NK-92 treated with Interleukin-12 subunit alpha and Interleukin-12 subunit beta, amount 100 ng/mL, for 24 hours (cell line): Measurements from ENCODE around the gene AKAP6.

ENCODE experiments used
- DNase-seq: peaks from one replicate; lab custom pipeline; 2025; lab: John Stamatoyannopoulos, UW

The AKAP6 gene

GRCh38 chr14:32667791-32668190 is 338.7 kb downstream of the AKAP6 start:
- DNase-seq: no peak

GRCh38 chr14:32669391-32669790 is 340.3 kb downstream of the AKAP6 start:
- DNase-seq: no peak

- no peak for DNase-seq
Observed at GRCh38 chr14:32675433-32675832, 346.3 kb downstream of the AKAP6 start.

DNA sequence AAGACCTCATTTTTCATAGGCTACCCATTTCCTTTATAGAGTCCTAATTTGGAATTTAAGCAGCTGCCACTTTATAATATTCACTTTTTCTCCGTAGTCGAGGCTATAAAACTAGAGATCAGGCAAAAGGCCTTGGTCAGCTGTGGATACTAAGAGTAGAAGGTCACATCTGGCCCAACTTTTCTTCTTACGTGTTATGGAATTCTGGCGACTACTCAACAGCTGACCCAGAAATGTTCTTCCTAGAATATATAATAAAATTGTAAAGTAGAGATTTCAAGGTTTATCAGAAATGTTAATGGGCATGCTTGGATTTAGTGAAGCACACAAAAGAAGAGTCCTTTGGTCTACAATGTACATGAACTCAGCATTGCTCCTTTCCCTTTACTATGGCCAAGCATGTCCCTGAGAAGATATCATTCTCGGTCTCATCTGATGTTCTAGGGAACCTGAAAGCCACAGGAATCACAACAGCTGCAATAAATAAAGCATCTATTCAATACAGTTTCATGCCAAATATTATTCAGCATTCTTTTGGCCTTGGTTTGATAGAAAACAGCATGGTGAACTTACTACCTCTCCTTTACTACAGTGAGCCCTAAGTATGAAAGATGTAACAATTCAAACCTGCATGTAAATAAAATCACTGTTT is 348.2 kb downstream of the AKAP6 start:
- no peak for DNase-seq

DNA sequence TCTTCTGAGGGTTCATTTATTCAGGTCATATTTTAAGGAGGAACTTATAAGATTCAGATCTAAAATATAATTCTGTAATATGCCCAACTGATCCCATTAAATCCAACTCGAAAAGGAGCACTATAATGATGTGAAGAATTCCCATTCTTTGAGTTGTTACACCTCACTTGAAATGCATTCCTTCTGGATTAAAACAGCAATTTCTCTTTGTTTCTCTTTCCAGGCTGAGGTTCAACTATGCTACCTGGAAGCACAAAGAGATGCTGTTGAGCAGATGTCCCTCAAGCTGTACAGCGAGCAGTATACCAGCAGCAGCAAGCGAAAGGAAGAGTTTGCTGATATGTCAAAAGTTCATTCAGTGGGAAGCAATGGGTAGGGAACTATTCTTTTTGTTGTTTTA is 349.0 kb downstream of the AKAP6 start:
- DNase-seq: no peak

DNA sequence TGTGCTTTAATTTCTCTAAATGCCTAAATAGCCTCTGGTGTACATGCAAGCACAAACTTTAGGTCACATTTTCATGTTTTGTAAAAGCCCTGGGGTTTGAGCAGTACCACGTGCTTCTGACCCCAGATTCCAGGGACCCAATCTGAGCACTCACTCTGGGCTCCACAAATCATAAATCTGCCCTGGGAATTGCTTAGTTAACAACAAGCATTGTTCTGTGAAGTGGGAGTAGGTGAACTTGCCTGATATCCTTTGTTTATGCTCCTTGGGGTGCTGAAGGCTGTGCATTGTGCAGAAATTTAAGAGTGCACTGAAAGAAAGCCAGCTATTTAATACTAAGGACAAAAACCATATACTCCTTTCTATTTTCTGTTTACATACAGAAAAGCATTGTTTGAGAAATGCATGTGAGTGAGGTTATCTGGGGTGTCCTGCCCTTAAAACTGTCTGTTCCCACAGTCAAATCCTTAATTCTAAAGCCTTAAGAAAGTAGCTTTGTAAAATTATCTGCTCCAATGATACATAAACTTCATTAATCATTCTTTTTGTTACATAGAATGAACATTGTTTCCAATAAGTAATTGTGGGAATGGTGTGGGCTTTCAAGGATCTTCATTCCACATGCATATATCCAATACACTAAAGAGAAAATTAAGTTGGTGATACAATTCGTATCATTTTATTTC is 351.0 kb downstream of the AKAP6 start:
- DNase-seq: no peak

GRCh38 chr14:32681598-32681997 is 352.5 kb downstream of the AKAP6 start:
- no peak for DNase-seq

- DNase-seq: no peak
Observed at GRCh38 chr14:32682214-32682613, 353.1 kb downstream of the AKAP6 start.

DNA sequence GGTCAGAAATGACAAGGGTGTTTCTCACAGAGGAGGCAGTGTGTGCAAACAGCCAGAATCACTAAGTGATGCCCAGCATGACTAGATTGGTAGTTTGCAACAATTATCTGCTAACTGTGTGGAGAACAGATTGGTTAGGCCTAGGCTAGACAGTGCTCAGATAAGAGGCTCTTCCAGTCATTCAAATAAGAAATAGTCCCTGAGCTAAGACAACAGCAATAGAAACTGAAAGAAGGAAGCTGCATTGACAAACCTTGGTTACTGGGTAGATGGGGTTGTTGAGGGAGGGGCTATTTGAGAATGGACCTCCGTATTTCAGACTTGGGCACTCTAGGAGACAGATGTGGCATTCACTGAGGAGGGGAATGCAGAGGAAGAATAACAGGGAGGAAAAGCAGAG is 354.6 kb downstream of the AKAP6 start:
- no peak for DNase-seq

GRCh38 chr14:32688941-32689340 is 359.8 kb downstream of the AKAP6 start:
- no peak for DNase-seq

DNA sequence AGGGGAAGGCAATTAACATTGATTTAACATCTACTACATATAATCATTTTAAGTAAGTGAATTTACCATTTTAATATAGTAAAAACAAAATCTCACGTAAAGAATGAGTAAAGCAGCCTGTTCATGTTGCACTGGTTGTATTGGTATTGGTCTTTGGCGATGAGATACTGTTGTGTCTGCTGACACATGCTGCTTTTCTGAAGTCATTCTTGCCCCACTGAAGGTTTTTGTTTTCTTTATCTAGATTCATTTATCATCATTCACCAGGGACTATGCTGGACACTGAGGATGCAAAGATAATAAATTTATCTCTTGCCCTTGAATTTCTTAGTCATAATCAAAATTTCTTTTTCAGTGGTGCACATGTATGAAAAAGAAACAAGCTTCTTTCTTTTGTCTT is 363.3 kb downstream of the AKAP6 start:
- no peak for DNase-seq

GRCh38 chr14:32693114-32693513 is 364.0 kb downstream of the AKAP6 start:
- DNase-seq: no peak

DNA sequence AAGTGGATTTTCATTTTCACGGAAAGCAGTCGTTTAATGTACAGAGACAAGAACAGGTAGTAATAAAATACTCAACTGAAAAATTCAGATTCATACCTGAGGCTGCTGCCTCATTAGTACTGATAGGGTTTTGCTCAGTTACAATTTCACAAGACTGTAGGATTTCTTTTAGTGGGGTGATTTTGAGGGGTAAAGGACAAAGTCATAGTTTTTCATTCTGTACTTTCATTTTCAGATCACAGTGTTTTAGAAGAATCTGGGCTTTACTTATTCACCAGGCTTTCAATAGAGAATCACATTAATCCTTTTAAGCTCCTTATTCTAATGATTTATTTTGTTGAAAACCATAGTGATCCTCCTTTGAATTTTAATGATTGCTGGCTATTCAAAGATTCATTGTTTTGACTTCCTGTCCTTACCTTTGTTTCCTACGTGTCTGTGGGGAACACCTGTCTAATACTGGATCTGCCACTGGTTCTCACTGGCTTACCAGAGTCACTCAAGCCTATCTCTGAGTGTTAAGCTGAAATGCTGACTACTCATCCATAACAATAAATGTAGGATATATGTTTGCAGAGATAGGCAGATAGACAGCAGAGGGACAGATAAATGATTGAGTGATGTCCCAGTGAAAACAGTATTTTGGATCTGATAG is 365.8 kb downstream of the AKAP6 start:
- no peak for DNase-seq

- no peak for DNase-seq
Observed at GRCh38 chr14:32696325-32697091, 367.4 kb downstream of the AKAP6 start.

DNA sequence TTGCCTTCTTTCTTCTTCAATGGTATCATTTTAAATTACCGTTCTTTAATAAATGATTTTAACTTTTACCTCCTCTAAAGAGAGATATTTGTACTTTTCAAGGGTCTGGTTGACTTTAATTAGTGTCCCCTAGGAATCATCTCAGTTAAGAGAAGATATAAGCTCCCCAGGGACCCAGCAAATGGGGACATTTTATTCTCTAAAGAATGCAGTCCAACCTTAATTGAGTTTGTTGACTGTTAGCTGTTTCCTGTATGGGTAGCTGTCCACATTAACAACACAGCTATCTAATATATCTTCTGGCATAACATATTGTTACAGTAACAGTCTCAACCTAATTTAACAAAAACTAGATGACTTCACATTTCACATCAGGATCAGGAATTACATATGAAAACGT is 368.0 kb downstream of the AKAP6 start:
- no peak for DNase-seq

- DNase-seq: no peak
Observed at GRCh38 chr14:32697704-32698103, 368.6 kb downstream of the AKAP6 start.

GRCh38 chr14:32698831-32699230 is 369.7 kb downstream of the AKAP6 start:
- no peak for DNase-seq

DNA sequence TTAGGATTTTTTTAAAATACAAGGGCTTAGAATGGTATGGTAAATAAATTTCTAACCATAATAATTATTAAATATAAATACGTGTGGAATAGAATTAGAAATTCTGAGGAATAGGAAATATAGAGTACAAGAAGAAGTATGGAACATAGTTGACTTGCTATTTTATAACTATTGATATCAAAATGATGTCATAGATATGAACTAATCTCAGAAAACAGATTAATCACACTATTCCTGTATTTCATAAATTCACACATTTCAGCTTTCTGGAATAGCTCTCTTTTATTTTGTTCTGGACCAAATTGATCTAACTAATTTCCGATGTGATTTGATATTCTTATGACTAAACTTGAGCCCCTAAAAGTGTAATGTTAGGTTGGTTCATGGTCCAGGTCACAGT is 372.4 kb downstream of the AKAP6 start:
- no peak for DNase-seq

DNA sequence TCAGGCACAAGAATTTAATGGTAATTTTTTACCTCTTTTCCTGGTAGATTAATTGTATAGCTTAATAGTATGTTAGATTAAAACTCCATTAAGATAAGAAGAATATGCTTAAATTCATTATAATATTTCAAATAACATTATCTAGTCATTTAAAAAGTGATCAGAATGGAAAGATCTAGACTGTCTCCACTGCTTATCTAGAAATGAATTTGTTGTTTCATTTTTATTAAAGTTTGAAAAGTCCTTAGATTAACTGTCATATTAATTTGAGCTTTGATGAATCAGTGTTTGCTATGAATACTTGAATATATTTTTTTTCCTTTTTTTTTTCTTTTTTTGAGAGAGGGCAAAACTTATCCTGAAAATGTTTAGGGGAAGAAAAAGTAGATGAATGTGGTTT is 373.0 kb downstream of the AKAP6 start:
- DNase-seq: no peak

DNA sequence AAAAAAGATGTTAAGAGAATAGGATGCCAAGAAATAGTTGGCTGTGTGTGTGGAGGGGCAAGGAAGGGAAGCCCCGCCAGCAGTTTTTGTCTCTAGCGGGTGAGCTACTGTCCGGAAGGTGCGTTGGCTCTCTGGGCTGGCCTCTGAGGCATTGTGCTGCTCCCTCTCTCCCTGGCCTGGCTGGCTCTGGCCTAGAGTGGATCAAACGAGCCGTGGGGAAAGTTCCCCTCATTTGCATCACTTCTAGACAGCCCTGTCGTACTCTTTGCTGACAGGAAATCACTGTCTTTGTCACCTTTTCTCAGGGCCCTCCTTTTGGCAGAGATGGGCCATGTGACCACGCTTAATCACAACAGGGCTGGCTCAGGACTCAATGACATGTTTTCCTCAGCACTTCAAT is 373.5 kb downstream of the AKAP6 start:
- no peak for DNase-seq

DNA sequence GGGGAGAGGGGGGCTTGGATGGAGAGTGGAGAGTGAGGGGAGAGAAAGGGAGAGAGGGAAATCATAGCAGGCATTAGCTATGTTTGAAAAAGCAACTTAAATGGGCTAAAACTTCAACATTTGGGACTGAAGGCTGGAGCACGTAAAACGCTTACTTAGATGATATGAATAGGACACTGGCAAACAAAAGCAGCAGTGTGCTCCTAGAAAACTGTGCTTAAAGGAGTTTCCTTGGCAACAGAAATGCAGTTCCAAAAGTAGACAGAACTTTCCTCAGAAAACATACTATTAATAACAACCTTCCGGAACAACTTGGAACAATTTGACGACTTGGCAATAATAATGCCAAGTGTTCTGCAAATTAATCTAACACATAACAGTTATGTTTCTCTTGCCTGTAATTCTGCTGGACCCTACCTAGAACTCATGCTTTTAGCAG is 374.1 kb downstream of the AKAP6 start:
- no peak for DNase-seq

DNA sequence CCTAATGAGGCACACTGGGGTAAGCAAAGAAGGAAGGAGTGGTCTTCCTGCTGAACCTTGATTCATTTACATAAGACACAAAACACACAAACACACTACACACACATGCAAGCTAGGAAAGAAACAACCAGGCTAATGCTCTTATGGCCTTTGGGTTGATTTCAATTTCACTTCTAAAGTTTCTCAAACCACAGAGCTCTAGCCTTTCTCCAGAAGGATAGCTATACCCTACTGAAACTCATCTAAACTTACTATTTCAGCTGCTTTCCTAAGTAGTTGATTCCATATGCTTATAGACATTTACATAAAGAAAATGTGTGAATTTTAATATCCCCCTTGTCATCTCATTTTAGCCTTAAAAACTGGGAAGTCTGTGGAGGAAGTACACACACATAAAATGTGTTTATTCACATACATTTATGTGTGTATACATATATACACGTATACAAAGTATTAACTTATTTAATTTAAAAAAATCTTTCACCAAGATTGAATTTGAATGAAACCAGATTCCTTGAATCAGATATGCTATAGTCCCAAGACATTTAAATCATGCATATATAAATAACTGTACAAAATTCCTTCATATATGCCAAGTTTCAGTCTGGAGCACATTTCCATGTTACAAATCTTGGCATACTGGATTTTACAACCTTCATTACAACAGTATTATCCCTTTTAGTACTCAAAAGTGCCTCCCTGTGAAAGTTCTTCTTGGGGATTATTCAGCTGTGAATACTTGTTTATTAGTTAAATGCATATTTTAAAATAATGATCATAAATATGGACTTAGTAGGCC is 377.8 kb downstream of the AKAP6 start:
- DNase-seq: no peak
